ENCODE measurements around the gene GAPDH. TPM values are rescaled to one million over a fixed set of nuclear protein-coding genes. Genes with fewer than 3 reads are reported as not detected.
"Not testable (repeated sequence)": the region's sequence is repeated elsewhere in the genome, so short reads cannot be mapped to it uniquely, and the experiment has no call there.

Gene GAPDH
- total RNA-seq, 3 donors from 2014 or later = 4,635 to 5,387 (median 5,019) TPM

GRCh38 chr12:6556857-6557256 lies 22.5 kb downstream of the GAPDH start:
- no peak for DNase-seq
- peaks cover 40% of the 10 kb centered on the region for H3K4me1 Mint-ChIP-seq (ENCODE audit: low read depth)
- no peak for ATAC-seq
- peaks cover 21% of the 10 kb centered on the region for H3K36me3 Mint-ChIP-seq (ENCODE audit: insufficient read depth)
- H3K4me3 Mint-ChIP-seq = peak overlapping the region; percentile 88
- no peaks in the 10 kb centered on the region for H3K27me3 Mint-ChIP-seq (ENCODE audit: low read depth)
- H3K9me3 Mint-ChIP-seq = no peaks in the 10 kb centered on the region

DNA sequence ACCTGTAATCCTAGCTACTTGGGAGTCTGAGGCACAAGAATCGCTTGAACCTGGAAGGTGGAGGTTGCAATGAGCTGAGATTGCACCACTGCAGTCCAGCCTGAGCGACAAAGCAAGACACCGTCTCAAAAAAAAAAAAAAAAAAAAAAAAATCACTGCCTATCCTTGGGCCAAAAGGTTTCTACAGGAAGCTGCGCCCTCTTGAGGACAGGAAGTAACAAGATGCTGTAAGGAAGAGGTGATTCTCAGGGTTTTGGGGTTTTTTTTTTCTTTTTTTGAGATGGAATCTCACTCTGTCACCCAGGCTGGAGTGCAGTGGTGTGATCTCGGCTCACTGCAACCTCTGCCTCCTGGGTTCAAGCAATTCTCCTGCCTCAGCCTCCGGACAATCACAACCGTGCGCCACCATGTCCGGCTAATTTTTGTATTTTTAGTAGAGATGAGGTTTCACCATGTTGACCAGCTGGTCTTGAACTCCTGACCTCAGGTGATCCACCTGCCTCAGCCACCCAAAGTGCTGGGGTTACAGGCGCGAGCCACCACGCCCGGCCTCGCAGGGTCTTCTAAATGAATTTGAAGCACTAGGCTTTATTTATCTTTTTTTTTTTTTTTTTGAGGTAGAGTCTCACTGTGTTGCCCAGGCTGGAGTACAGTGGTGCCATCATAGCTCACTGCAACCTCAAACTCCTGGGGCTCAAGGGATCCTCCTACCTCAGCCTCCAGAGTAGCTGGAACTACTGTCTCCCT lies 23.9 kb downstream of the GAPDH start:
- peak; percentile 22 for DNase-seq
- H3K9me3 Mint-ChIP-seq; H3K27me3 Mint-ChIP-seq (ENCODE audit: low read depth); H3K4me3 Mint-ChIP-seq; ATAC-seq: not testable (repeated sequence)
- Mint-ChIP-seq H3K4me1 (ENCODE audit: low read depth) (peaks cover 28% of the 10 kb centered on the region), H3K36me3 (ENCODE audit: insufficient read depth) (peaks cover 29% of the 10 kb centered on the region)

- Mint-ChIP-seq H3K4me1 (ENCODE audit: low read depth) (peaks cover 24% of the 10 kb centered on the region), H3K27me3 (ENCODE audit: low read depth) (no peaks in the 10 kb centered on the region), H3K9me3 (no peaks in the 10 kb centered on the region), H3K4me3 (no peak overlapping the region), H3K36me3 (ENCODE audit: insufficient read depth) (peaks cover 36% of the 10 kb centered on the region)
- ATAC-seq (no peak), DNase-seq (no peak)
These were observed 25.2 kb downstream of the GAPDH start for GRCh38 chr12:6559500-6559899.

DNA sequence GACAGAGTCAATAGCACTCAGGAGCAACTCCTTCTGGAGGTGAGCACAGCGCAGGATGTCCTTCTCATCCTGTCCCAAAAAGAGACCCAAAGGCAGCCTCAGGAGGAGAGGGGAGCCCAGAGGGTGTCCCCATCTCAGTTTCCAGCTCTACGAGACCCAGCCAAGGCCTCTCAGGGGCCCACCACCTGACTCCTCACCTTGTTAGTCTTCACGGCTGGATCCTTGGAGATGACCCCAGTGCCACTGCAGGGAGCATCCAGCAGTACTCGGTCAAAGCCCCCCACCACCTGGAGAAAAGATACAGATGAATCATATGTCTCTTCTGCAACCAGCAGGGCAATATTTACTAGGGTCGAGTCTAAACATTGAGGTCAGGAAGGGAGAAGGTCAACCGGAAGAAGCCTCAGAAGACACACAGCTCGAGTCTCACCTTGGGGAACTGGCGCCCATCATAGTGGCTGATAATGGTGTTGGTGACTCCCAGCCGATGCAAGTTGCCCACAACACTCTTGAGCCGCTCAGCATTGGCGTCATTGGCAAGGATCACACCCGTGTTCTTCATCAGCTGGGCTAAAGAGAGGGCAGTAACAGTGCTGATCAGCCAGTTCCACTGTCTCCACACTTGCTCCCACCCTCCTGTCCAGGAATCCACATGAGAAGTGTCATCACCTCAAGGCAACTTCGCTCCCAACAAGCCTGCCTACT lies 26.3 kb downstream of the GAPDH start:
- no peak overlapping the region for H3K4me3 Mint-ChIP-seq
- no peak for DNase-seq
- peaks cover 41% of the 10 kb centered on the region for H3K36me3 Mint-ChIP-seq (ENCODE audit: insufficient read depth)
- no peaks in the 10 kb centered on the region for H3K9me3 Mint-ChIP-seq
- peaks cover 18% of the 10 kb centered on the region for H3K4me1 Mint-ChIP-seq (ENCODE audit: low read depth)
- no peak for ATAC-seq
- H3K27me3 Mint-ChIP-seq (ENCODE audit: low read depth) = no peaks in the 10 kb centered on the region

GRCh38 chr12:6562881-6563280 lies 28.6 kb downstream of the GAPDH start:
- Mint-ChIP-seq H3K27me3 (ENCODE audit: low read depth) (no peaks in the 10 kb centered on the region), H3K4me1 (ENCODE audit: low read depth) (peaks cover 34% of the 10 kb centered on the region), H3K9me3 (no peaks in the 10 kb centered on the region), H3K4me3 (no peak overlapping the region), H3K36me3 (ENCODE audit: insufficient read depth) (peaks cover 56% of the 10 kb centered on the region)
- DNase-seq = no peak
- no peak for ATAC-seq

DNA sequence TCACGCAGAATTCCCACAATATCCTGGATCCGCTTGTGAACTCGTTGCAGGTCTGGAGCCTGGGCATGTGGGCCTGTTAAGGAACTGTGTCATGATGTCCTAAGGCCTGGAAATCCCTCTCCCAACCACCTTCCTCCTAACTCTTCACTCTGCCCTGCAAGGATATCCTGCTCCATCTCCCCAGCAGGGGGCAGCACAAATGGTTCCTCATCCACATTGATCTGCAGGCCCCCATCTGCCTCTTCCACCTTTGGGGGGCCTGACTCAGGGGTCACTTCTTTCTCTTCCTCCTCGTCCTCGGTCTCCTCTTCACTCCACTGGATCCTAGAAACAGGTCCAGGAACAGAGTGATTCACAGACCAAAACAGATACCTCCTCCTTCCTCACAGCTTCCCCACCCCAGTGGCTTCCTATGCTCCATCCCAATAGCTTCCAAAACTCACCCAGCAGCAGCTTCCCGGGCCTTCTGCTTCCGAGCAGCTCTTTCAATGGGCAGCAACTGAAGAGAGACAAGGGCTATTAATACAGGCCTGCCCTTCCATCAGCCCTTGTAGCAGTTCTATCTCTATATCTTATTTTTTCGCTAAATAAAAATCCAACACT lies 29.2 kb downstream of the GAPDH start:
- peak; percentile 66 for DNase-seq
- Mint-ChIP-seq H3K4me3 (no peak overlapping the region), H3K27me3 (ENCODE audit: low read depth) (no peaks in the 10 kb centered on the region), H3K4me1 (ENCODE audit: low read depth) (peaks cover 33% of the 10 kb centered on the region), H3K36me3 (ENCODE audit: insufficient read depth) (peaks cover 60% of the 10 kb centered on the region), H3K9me3 (no peaks in the 10 kb centered on the region)
- peak in 1 of 2 donors; percentile 29 for ATAC-seq

DNA sequence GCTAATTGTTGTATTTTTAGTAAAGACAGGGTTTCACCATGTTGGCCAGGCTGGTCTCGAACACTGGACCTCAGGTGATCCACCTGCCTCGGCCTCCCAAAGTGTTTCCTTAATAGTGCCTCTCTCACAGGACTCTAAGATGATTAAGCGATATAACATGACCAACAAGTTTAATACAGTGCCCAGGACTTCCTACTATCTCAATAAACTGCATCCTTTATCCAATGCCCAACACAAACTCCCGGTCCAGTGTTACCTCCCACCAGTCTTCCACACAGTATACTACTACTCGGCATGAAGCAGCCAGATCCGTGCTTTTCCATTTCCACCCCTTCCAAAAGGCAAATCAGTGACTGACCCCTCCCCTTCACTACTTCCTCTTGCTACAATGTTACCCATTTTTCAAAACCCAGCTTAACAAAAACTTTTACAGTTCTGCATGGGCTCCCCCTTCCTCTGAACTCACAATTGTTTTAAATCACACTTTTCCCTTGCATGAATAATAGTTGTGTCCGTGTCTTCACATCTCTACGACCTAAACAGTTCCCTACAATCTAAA lies 32.9 kb downstream of the GAPDH start:
- Mint-ChIP-seq H3K36me3 (ENCODE audit: insufficient read depth) (peaks cover 62% of the 10 kb centered on the region), H3K9me3 (no peaks in the 10 kb centered on the region), H3K4me1 (ENCODE audit: low read depth) (peaks cover 45% of the 10 kb centered on the region), H3K4me3 (peak overlapping the region; percentile 99), H3K27me3 (ENCODE audit: low read depth) (no peaks in the 10 kb centered on the region)
- DNase-seq (no peak), ATAC-seq (no peak)

DNA sequence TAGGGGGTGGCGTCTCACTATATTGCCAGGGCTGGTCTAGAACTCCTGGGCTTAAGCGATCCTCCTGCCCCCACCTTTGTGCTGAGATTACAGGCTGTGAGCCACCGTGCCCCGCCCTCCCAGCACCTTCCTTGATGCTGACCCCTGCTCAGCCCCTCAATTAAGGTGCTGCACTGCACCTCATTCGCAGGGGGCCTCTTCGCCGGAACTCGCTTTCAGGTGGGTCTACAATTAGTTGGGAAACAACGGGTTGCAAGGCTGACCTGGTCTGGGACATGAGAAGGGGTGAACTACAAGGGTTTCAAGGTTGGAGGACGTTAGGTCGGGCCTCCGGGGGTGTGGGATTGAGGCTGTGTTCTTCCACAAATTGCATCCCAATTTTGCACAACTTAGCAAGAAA lies 35.0 kb downstream of the GAPDH start:
- peak overlapping the region; percentile 99 for H3K4me3 Mint-ChIP-seq
- no peaks in the 10 kb centered on the region for H3K27me3 Mint-ChIP-seq (ENCODE audit: low read depth)
- no peaks in the 10 kb centered on the region for H3K9me3 Mint-ChIP-seq
- H3K4me1 Mint-ChIP-seq (ENCODE audit: low read depth) = peaks cover 41% of the 10 kb centered on the region
- ATAC-seq (no peak), DNase-seq (no peak)
- H3K36me3 Mint-ChIP-seq (ENCODE audit: insufficient read depth) = peaks cover 58% of the 10 kb centered on the region

DNA sequence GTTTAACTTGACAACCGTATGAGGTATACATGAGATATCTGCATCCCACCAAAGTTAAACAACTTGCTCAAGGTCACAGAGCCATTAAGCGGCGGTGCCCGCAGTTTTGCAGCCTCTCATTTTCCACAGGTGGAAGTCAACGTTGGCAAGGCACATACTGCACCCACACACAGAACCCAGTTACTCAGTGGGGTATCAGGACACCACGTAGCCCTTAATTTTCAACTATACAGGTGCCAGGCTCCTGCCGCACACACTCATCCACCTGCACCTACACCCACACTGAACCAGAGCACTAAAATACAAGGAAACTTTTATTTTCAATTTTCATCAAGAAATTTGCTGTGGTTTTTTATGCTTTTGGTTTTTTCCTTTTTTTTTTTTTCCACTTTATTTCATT lies 35.5 kb downstream of the GAPDH start:
- ATAC-seq (no peak), DNase-seq (no peak)
- H3K4me1 Mint-ChIP-seq (ENCODE audit: low read depth) = peaks cover 41% of the 10 kb centered on the region
- H3K9me3 Mint-ChIP-seq = no peaks in the 10 kb centered on the region
- H3K36me3 Mint-ChIP-seq (ENCODE audit: insufficient read depth) = peaks cover 60% of the 10 kb centered on the region
- no peaks in the 10 kb centered on the region for H3K27me3 Mint-ChIP-seq (ENCODE audit: low read depth)
- H3K4me3 Mint-ChIP-seq = peak overlapping the region; percentile 99

- Mint-ChIP-seq H3K27me3 (ENCODE audit: low read depth) (no peaks in the 10 kb centered on the region), H3K36me3 (ENCODE audit: insufficient read depth) (peaks cover 64% of the 10 kb centered on the region), H3K4me1 (ENCODE audit: low read depth) (peaks cover 46% of the 10 kb centered on the region), H3K9me3 (no peaks in the 10 kb centered on the region), H3K4me3 (peak overlapping the region; percentile 48)
- ATAC-seq (no peak), DNase-seq (peak; percentile 18)
These were observed 36.1 kb downstream of the GAPDH start for GRCh38 chr12:6570264-6570887.

- DNase-seq (no peak), ATAC-seq (no peak)
- Mint-ChIP-seq H3K27me3 (ENCODE audit: low read depth) (no peaks in the 10 kb centered on the region), H3K9me3 (no peaks in the 10 kb centered on the region), H3K36me3 (ENCODE audit: insufficient read depth) (peaks cover 57% of the 10 kb centered on the region), H3K4me1 (ENCODE audit: low read depth) (peaks cover 29% of the 10 kb centered on the region), H3K4me3 (no peak overlapping the region)
These were observed 38.7 kb downstream of the GAPDH start for GRCh38 chr12:6573001-6573400.

DNA sequence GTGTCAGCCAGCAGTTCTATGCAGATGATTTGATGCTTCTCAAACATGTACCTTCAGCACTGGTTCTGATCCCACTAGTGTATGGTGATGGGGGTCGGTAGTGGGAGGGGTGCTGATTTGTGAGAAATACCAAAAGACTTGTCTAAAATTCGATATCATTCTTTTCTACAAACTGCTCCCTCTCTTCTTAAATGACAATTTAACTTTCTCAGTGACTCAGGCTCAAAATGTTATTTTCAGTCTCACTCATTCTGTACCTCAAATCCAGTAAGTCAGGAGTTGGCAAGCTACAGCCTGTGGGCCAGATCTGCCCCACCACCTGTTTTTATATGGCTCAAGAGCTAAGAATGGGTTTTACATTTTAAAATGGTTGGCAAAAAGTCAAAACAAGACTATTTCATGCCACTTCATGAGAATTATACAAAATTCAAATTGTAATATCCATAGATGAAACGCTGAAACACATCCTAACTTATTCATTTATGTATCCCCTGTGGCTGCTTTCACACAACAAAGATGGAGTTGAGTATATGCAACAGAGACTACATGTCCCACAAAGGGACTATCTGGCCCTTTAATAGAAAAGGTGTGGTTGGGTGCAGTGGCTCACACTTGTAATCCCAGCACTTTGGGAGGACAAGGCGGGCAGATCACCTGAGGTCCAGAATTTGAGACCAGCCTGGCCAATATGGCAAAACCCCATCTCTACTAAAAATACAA lies 40.4 kb downstream of the GAPDH start:
- Mint-ChIP-seq H3K9me3 (no peaks in the 10 kb centered on the region), H3K4me3 (no peak overlapping the region), H3K36me3 (ENCODE audit: insufficient read depth) (peaks cover 61% of the 10 kb centered on the region), H3K4me1 (ENCODE audit: low read depth) (peaks cover 23% of the 10 kb centered on the region), H3K27me3 (ENCODE audit: low read depth) (no peaks in the 10 kb centered on the region)
- no peak for DNase-seq
- ATAC-seq = peak; percentile 69 to 75

GRCh38 chr12:6575648-6576047 lies 41.3 kb downstream of the GAPDH start:
- ATAC-seq (no peak), DNase-seq (no peak)
- Mint-ChIP-seq H3K4me3 (no peak overlapping the region), H3K27me3 (ENCODE audit: low read depth) (no peaks in the 10 kb centered on the region), H3K36me3 (ENCODE audit: insufficient read depth) (peaks cover 52% of the 10 kb centered on the region), H3K4me1 (ENCODE audit: low read depth) (peaks cover 15% of the 10 kb centered on the region), H3K9me3 (no peaks in the 10 kb centered on the region)

DNA sequence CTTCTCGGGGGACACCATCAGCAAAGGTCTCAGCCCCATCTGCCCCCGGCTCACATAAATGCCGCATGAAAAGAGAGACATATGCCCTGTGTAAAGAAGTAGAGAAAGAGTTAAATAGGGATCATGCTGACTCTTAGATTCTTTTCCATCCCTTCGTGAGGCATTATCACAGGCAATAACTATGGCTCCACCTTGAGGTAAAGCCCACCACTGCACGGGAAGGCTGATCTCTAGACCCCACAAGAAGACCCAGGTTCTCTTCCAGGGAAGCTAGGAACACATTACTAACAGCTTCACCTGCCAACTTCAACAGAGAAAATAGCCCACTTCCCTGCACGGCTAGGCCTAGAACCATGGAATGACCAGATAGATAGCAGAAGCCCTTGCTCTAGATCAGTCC lies 47.9 kb downstream of the GAPDH start:
- DNase-seq (no peak), ATAC-seq (no peak)
- no peaks in the 10 kb centered on the region for H3K4me1 Mint-ChIP-seq (ENCODE audit: low read depth)
- peaks cover 46% of the 10 kb centered on the region for H3K36me3 Mint-ChIP-seq (ENCODE audit: insufficient read depth)
- H3K4me3 Mint-ChIP-seq = no peak overlapping the region
- no peaks in the 10 kb centered on the region for H3K9me3 Mint-ChIP-seq
- no peaks in the 10 kb centered on the region for H3K27me3 Mint-ChIP-seq (ENCODE audit: low read depth)
